ENCODE data around the gene EML6.
A peak's percentile ranks its signal among the peaks of the same experiment; 100 is the strongest.

EML6 gene

DNA sequence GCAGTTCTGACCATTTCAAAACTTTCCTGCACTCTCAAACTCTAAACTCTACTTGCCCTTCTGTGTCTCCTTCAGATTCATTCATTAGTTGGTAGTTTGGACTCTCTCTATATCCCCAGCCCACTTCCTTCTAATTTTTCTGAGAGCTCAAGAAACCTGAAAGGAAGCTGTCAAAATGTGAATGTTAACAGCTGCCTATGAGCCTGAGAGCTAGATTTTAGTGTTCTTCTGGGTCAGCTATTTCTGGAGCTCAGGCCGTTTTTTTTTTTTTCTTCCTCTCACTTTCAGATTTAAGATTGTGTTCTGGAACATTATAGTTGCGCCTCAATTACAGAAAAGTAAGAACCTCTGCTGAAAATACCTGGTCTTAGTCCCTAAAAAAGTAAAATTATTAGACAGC lies 253.7 kb downstream of the EML6 start:
- H4K5ac ChIP-seq (ENCODE audit: low read length) = no peak overlapping the region
- H2BK5ac ChIP-seq (ENCODE audit: low read length) = no peak overlapping the region
- no peak overlapping the region for H2AK5ac ChIP-seq (ENCODE audit: low read length)
- no peak for DNase-seq
- H3K4me1 ChIP-seq (ENCODE audit: control insufficient read depth, low read depth, low read length) = no peaks in the 10 kb centered on the region
- H3K4ac ChIP-seq (ENCODE audit: low read depth, low read length) = no peak overlapping the region
- no peak overlapping the region for H3K9ac ChIP-seq (ENCODE audit: low read length)
- H3K4me3 ChIP-seq (ENCODE audit: low read length) = no peak overlapping the region
- no peak overlapping the region for H3K56ac ChIP-seq (ENCODE audit: low read length)
- no peak overlapping the region for H3K18ac ChIP-seq (ENCODE audit: low read length)
- WGBS (ENCODE audit: extremely low coverage, insufficient coverage, low lambda C conversion rate) = no CpG with 5 or more reads among the region's 2 CpGs
- no peak overlapping the region for H3K23ac ChIP-seq (ENCODE audit: low read length)
- H3K79me1 ChIP-seq (ENCODE audit: low read length) = peaks cover 16% of the 10 kb centered on the region
- H3K27ac ChIP-seq (ENCODE audit: low read depth, low read length) = no peak overlapping the region
- no peak overlapping the region for H2BK120ac ChIP-seq (ENCODE audit: low read depth, low read length)
- H3K36me3 ChIP-seq (ENCODE audit: control insufficient read depth, insufficient read depth, low read length) = no peaks in the 10 kb centered on the region
- H2BK15ac ChIP-seq (replicated peaks; ENCODE audit: low read depth) = no peak overlapping the region
- no peaks in the 10 kb centered on the region for H3K27me3 ChIP-seq (ENCODE audit: insufficient read depth, low read length, poor library complexity)
- no peak overlapping the region for H3K4me2 ChIP-seq (ENCODE audit: low read length)
- peaks cover 27% of the 10 kb centered on the region for H3K79me2 ChIP-seq (ENCODE audit: control insufficient read depth, insufficient read depth, low read length)
- H4K8ac ChIP-seq (ENCODE audit: low read depth, low read length) = no peak overlapping the region

DNA sequence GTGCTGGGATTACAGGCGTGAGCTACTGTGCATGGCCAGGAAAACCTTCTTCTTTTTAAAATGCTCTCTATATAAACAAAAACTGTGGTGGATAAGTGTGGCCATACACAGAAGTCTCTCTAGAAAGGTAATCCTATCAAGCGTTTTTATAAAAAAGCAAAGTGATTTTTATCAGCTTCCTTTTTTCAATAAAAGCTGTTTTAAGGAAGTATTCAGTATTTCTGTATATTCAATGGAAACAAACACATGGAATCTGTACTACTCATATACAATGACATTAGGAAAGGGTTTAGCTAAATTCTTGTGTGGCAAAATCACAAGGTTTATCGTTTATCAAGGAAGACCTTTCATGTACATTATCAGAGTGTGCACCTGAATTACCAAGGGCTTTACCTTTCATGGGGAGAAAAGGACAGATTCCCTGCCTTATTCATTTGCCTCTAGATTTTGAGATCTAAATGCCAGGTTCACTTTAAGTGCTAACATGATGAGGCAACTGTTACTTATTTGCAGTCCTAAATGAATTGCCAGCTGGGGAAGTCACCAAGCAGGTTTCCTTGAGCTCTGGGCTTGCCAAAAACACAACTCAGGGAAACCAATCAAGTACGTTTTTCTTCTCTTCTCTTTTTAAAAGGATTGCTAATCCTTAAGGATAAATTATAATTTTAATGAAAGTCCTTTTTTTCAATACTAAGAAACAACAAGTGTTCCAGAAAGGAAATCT lies 256.0 kb downstream of the EML6 start:
- peak; percentile 65 for DNase-seq
- H3K4me3 ChIP-seq (ENCODE audit: low read length) = no peak overlapping the region
- no peak overlapping the region for H3K4me2 ChIP-seq (ENCODE audit: low read length)
- no peak overlapping the region for H3K27ac ChIP-seq (ENCODE audit: low read depth, low read length)
- H2BK120ac ChIP-seq (ENCODE audit: low read depth, low read length) = no peak overlapping the region
- H2BK15ac ChIP-seq (replicated peaks; ENCODE audit: low read depth) = no peak overlapping the region
- H4K5ac ChIP-seq (ENCODE audit: low read length) = no peak overlapping the region
- H3K79me2 ChIP-seq (ENCODE audit: control insufficient read depth, insufficient read depth, low read length) = peaks cover 29% of the 10 kb centered on the region
- H2BK5ac ChIP-seq (ENCODE audit: low read length) = no peak overlapping the region
- no peak overlapping the region for H3K23ac ChIP-seq (ENCODE audit: low read length)
- no peak overlapping the region for H3K4ac ChIP-seq (ENCODE audit: low read depth, low read length)
- no peaks in the 10 kb centered on the region for H3K27me3 ChIP-seq (ENCODE audit: insufficient read depth, low read length, poor library complexity)
- H3K18ac ChIP-seq (ENCODE audit: low read length) = no peak overlapping the region
- peaks cover 20% of the 10 kb centered on the region for H3K79me1 ChIP-seq (ENCODE audit: low read length)
- no peak overlapping the region for H4K8ac ChIP-seq (ENCODE audit: low read depth, low read length)
- H3K56ac ChIP-seq (ENCODE audit: low read length) = no peak overlapping the region
- no peak overlapping the region for H2AK5ac ChIP-seq (ENCODE audit: low read length)
- WGBS (ENCODE audit: extremely low coverage, insufficient coverage, low lambda C conversion rate) = no CpG with 5 or more reads among the region's 4 CpGs
- H3K4me1 ChIP-seq (ENCODE audit: control insufficient read depth, low read depth, low read length) = no peaks in the 10 kb centered on the region
- no peaks in the 10 kb centered on the region for H3K36me3 ChIP-seq (ENCODE audit: control insufficient read depth, insufficient read depth, low read length)
- H3K9ac ChIP-seq (ENCODE audit: low read length) = no peak overlapping the region

DNA sequence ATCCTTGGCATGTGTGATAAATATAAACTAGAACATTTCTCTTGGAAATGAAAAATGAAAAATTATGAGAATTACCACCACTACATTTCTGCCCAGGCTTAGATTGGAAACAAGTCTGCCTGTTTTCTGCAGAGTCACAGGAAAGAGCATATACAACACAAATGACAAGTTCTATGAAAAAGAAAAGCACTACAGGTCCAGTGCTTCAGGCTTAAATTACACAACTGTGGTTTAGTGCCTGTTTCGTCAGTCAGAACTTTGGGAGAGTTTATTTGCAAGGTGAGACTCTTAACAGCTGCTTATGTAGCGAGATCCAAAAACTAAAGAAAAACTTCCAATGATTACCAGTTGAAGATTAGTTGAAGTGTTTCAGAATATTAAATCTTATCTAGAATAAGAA lies 257.9 kb downstream of the EML6 start:
- no peak overlapping the region for H4K5ac ChIP-seq (ENCODE audit: low read length)
- no peaks in the 10 kb centered on the region for H3K36me3 ChIP-seq (ENCODE audit: control insufficient read depth, insufficient read depth, low read length)
- no peaks in the 10 kb centered on the region for H3K4me1 ChIP-seq (ENCODE audit: control insufficient read depth, low read depth, low read length)
- peaks cover 30% of the 10 kb centered on the region for H3K79me2 ChIP-seq (ENCODE audit: control insufficient read depth, insufficient read depth, low read length)
- no peak overlapping the region for H3K18ac ChIP-seq (ENCODE audit: low read length)
- no peak overlapping the region for H3K27ac ChIP-seq (ENCODE audit: low read depth, low read length)
- no peak overlapping the region for H3K4ac ChIP-seq (ENCODE audit: low read depth, low read length)
- H3K4me3 ChIP-seq (ENCODE audit: low read length) = no peak overlapping the region
- no peak overlapping the region for H3K56ac ChIP-seq (ENCODE audit: low read length)
- no peaks in the 10 kb centered on the region for H3K27me3 ChIP-seq (ENCODE audit: insufficient read depth, low read length, poor library complexity)
- H3K4me2 ChIP-seq (ENCODE audit: low read length) = no peak overlapping the region
- no peak overlapping the region for H2BK15ac ChIP-seq (replicated peaks; ENCODE audit: low read depth)
- peaks cover 12% of the 10 kb centered on the region for H3K79me1 ChIP-seq (ENCODE audit: low read length)
- no CpG with 5 or more reads among the region's 2 CpGs for WGBS (ENCODE audit: extremely low coverage, insufficient coverage, low lambda C conversion rate)
- H2BK5ac ChIP-seq (ENCODE audit: low read length) = no peak overlapping the region
- H4K8ac ChIP-seq (ENCODE audit: low read depth, low read length) = no peak overlapping the region
- H2BK120ac ChIP-seq (ENCODE audit: low read depth, low read length) = no peak overlapping the region
- H2AK5ac ChIP-seq (ENCODE audit: low read length) = no peak overlapping the region
- DNase-seq = no peak
- H3K9ac ChIP-seq (ENCODE audit: low read length) = no peak overlapping the region
- no peak overlapping the region for H3K23ac ChIP-seq (ENCODE audit: low read length)

DNA sequence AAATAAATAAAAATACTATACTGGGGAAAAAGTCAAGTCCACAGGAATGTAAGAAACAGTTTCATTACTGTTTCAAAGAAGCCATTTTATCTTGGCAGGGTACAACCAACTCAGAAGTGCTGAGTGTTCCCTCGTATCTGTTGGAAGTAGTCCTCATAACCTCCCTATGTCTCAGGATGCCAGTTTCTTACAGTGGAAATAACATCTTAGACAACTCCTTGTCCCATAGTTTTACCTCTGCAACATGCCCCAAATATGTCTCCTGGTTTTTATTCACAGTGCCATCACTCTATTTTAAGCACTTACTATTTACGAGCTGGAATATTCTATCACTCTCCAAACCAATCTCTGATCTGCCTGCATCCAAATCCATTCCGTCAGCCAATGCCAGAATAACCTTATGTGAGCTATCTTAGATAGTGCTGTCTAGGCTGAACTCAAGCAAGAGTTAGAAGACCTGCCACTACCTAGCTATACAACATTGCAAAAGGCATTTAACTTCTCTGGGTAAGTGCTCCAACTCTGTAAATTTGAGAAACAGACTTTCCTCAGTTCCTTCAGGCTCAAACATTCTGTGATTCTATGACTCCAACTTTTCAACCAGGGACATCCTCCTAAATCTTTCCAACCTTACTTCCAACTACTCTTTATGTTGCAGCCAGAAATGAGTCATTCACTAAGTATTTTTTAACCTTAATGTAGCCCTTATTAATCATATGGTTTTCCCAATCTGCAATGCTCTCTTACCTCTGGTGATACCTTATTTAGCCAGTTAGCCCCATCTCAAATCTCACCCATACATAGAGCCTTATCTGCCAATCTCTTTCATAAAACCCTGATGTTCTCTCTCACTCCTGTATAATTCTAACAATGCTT lies 260.1 kb downstream of the EML6 start:
- no peak for DNase-seq
- H3K79me2 ChIP-seq (ENCODE audit: control insufficient read depth, insufficient read depth, low read length) = peaks cover 28% of the 10 kb centered on the region
- no peak overlapping the region for H4K8ac ChIP-seq (ENCODE audit: low read depth, low read length)
- WGBS (ENCODE audit: extremely low coverage, insufficient coverage, low lambda C conversion rate) = no CpG with 5 or more reads among the region's 3 CpGs
- no peak overlapping the region for H2BK5ac ChIP-seq (ENCODE audit: low read length)
- no peak overlapping the region for H3K4me3 ChIP-seq (ENCODE audit: low read length)
- no peak overlapping the region for H3K23ac ChIP-seq (ENCODE audit: low read length)
- H2BK15ac ChIP-seq (replicated peaks; ENCODE audit: low read depth) = no peak overlapping the region
- H2AK5ac ChIP-seq (ENCODE audit: low read length) = no peak overlapping the region
- H3K4me1 ChIP-seq (ENCODE audit: control insufficient read depth, low read depth, low read length) = no peaks in the 10 kb centered on the region
- H3K9ac ChIP-seq (ENCODE audit: low read length) = no peak overlapping the region
- no peak overlapping the region for H3K4me2 ChIP-seq (ENCODE audit: low read length)
- H3K36me3 ChIP-seq (ENCODE audit: control insufficient read depth, insufficient read depth, low read length) = no peaks in the 10 kb centered on the region
- H3K18ac ChIP-seq (ENCODE audit: low read length) = no peak overlapping the region
- H3K4ac ChIP-seq (ENCODE audit: low read depth, low read length) = no peak overlapping the region
- H3K27me3 ChIP-seq (ENCODE audit: insufficient read depth, low read length, poor library complexity) = no peaks in the 10 kb centered on the region
- H3K27ac ChIP-seq (ENCODE audit: low read depth, low read length) = no peak overlapping the region
- no peak overlapping the region for H2BK120ac ChIP-seq (ENCODE audit: low read depth, low read length)
- H4K5ac ChIP-seq (ENCODE audit: low read length) = no peak overlapping the region
- H3K56ac ChIP-seq (ENCODE audit: low read length) = no peak overlapping the region
- peaks cover 11% of the 10 kb centered on the region for H3K79me1 ChIP-seq (ENCODE audit: low read length)

DNA sequence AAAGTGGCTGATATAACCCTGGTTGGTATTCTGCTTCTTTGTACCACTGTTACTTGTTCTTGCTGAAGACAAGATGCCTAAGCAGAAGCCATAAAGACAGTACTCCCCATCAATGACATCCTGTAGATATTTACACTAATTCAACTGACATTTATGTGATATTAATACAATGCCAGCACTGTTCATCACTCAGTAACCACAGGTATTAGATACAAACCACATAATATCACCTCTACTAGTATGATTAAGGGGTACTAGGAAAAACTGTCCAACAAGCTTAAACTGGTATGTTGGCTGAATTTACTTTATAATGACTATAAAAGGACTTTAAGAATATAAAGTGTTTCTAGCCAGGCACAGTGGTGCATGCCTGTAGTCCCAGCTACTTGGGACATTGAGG lies 261.0 kb downstream of the EML6 start:
- Histone ChIP-seq H2AK5ac (ENCODE audit: low read length) (no peak overlapping the region), H2BK15ac (replicated peaks; ENCODE audit: low read depth) (no peak overlapping the region), H2BK120ac (ENCODE audit: low read depth, low read length) (no peak overlapping the region), H3K36me3 (ENCODE audit: control insufficient read depth, insufficient read depth, low read length) (no peaks in the 10 kb centered on the region), H2BK5ac (ENCODE audit: low read length) (no peak overlapping the region), H3K4me1 (ENCODE audit: control insufficient read depth, low read depth, low read length) (no peaks in the 10 kb centered on the region), H4K8ac (ENCODE audit: low read depth, low read length) (no peak overlapping the region), H3K56ac (ENCODE audit: low read length) (no peak overlapping the region), H3K4me3 (ENCODE audit: low read length) (no peak overlapping the region), H3K4ac (ENCODE audit: low read depth, low read length) (no peak overlapping the region), H3K27me3 (ENCODE audit: insufficient read depth, low read length, poor library complexity) (no peaks in the 10 kb centered on the region), H3K23ac (ENCODE audit: low read length) (no peak overlapping the region), H3K18ac (ENCODE audit: low read length) (no peak overlapping the region), H3K27ac (ENCODE audit: low read depth, low read length) (no peak overlapping the region), H3K4me2 (ENCODE audit: low read length) (no peak overlapping the region), H4K5ac (ENCODE audit: low read length) (no peak overlapping the region), H3K79me1 (ENCODE audit: low read length) (peaks cover 12% of the 10 kb centered on the region), H3K9ac (ENCODE audit: low read length) (no peak overlapping the region), H3K79me2 (ENCODE audit: control insufficient read depth, insufficient read depth, low read length) (peaks cover 37% of the 10 kb centered on the region)
- DNase-seq = no peak

Measured in mesendoderm (in vitro differentiated cells).